Measurements from ENCODE around the gene LPO. TPM values are rescaled to one million over a fixed set of nuclear protein-coding genes. Genes with fewer than 3 reads are reported as not detected.

The LPO gene
- total RNA-seq, 1 experiment from 2014 or later: 0.54 TPM

DNA sequence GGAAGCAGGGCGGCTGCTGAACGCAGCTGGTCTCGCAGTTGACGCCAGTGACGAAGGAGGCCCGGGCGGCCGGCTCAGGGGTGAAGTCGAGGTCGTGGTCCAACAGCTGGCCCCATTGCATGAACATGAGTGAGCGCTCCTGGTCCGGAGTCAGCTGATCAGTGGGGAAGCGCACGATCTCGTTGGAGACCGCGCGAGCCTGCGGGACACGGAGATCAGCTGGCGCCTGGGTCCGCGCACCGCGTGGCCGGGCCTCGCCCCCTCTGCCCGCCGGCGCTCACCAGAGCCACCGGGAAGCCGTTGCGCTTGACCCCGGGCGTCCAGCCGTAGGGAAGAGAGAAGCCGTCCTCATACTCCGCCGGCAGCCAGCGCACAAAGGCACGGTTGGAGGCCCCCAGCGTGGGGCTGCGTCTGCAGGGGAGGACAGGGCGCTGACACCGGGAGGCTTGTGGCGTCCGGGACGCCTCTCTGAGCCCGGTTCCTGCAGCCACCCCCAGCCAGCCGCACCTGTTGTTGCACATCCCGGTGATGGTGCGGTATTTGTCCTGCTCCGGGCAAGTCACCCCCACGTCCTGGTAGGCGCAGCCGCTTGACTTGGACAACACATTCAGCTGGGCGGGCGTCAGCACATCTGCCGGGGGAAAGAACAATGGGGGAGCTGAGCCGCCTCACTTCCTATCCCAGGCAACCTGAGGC lies 40.8 kb downstream of the LPO start:
- no peaks in the 10 kb centered on the region for H3K27me3 ChIP-seq (replicated peaks; ENCODE audit: control insufficient read depth, insufficient read depth, low read length)
- H3K4me1 Mint-ChIP-seq (ENCODE audit: low read depth, unreplicated experiment): no peaks in the 10 kb centered on the region
- DNase-seq: no peak
- no TSS peak for BruUV-seq (replicated peaks)
- no peaks in the 10 kb centered on the region for H3K4me1 ChIP-seq
- H3K4me3 ChIP-seq (ENCODE audit: low read depth, low read length): no peak overlapping the region
- H3K9me3 Mint-ChIP-seq (ENCODE audit: unreplicated experiment): no peaks in the 10 kb centered on the region
- CTCF ChIA-PET: interaction anchor here (0.6 kb wide), 1 partner anchor 30 kb away, joined by 3 read pairs; no protein-coding TSS in a partner anchor
- H3K9me3 ChIP-seq: no peaks in the 10 kb centered on the region
- TF ChIP-seq, protein P1, sequence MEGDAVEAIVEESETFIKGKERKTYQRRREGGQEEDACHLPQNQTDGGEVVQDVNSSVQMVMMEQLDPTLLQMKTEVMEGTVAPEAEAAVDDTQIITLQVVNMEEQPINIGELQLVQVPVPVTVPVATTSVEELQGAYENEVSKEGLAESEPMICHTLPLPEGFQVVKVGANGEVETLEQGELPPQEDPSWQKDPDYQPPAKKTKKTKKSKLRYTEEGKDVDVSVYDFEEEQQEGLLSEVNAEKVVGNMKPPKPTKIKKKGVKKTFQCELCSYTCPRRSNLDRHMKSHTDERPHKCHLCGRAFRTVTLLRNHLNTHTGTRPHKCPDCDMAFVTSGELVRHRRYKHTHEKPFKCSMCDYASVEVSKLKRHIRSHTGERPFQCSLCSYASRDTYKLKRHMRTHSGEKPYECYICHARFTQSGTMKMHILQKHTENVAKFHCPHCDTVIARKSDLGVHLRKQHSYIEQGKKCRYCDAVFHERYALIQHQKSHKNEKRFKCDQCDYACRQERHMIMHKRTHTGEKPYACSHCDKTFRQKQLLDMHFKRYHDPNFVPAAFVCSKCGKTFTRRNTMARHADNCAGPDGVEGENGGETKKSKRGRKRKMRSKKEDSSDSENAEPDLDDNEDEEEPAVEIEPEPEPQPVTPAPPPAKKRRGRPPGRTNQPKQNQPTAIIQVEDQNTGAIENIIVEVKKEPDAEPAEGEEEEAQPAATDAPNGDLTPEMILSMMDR (IDR thresholded peaks at IDR 0.05; ENCODE audit: insufficient read depth in 1 of 2, low read depth in 1 of 2, low read length in 1 of 2, severe bottlenecking in 1 of 2, unreplicated experiment in 1 of 2): no peak
- POLR2A ChIA-PET: no interaction called here
- peaks cover 3% of the 10 kb centered on the region for H3K27me3 Mint-ChIP-seq (ENCODE audit: insufficient read depth, unreplicated experiment)
- H3K4me3 Mint-ChIP-seq (ENCODE audit: unreplicated experiment): no peak overlapping the region
- no peaks in the 10 kb centered on the region for H3K36me3 Mint-ChIP-seq (ENCODE audit: insufficient read depth, unreplicated experiment)
- H3K36me3 ChIP-seq (ENCODE audit: control insufficient read depth, insufficient read depth, low read length): no peaks in the 10 kb centered on the region
- no peak overlapping the region for H3K27ac Mint-ChIP-seq (ENCODE audit: unreplicated experiment)
- intact Hi-C loops (cut with micrococcal nuclease; ENCODE audit: unreplicated experiment): no loop called here

DNA sequence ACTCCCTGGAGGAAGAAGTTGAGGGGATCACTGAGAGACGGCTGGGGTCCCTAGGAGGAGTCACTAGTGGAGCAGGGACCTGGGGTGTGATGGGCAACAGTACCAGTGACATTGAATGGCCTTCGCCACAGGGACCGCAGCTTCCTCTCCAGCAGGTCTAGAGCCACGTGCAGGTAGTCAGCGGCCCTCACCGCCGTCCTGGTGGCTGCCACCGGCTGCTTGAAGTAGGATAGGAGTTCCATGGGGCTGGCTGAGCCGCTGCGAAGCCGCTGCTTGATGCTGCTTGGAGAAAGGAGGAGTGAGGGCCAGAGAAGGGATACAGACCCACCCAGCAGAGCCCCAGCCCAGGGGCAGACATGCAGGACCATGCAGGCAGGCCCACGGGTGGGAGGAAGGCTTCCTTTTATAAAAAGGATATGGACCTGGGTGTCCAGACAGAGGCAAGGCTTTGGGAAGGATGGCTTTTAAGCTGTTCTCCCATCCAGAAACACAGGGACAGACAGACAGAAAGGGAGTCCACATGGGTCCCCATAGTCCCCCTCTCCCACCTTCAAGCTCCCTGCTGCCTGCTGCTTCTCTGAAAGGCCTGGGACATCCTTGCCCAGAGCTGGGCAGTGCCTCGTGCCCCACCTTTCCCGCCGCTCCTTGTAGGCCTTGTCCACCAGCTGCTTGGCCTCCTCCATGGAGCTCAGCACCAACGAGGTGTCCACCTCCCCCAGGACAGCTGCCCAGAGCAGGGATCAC lies 41.5 kb downstream of the LPO start:
- no TSS peak for BruUV-seq (replicated peaks)
- H3K27me3 ChIP-seq (replicated peaks; ENCODE audit: control insufficient read depth, insufficient read depth, low read length): no peaks in the 10 kb centered on the region
- Mint-ChIP-seq H3K9me3 (ENCODE audit: unreplicated experiment) (no peaks in the 10 kb centered on the region), H3K4me3 (ENCODE audit: unreplicated experiment) (no peak overlapping the region), H3K4me1 (ENCODE audit: low read depth, unreplicated experiment) (peaks cover under 1% of the 10 kb centered on the region), H3K27ac (ENCODE audit: unreplicated experiment) (no peak overlapping the region), H3K27me3 (ENCODE audit: insufficient read depth, unreplicated experiment) (no peaks in the 10 kb centered on the region), H3K36me3 (ENCODE audit: insufficient read depth, unreplicated experiment) (no peaks in the 10 kb centered on the region)
- ChIA-PET POLR2A (no interaction called here), CTCF (no interaction called here)
- H3K9me3 ChIP-seq: no peaks in the 10 kb centered on the region
- no peak for DNase-seq
- no peaks in the 10 kb centered on the region for H3K36me3 ChIP-seq (ENCODE audit: control insufficient read depth, insufficient read depth, low read length)
- TF ChIP-seq, protein P1 (IDR thresholded peaks at IDR 0.05; ENCODE audit: insufficient read depth in 1 of 2, low read depth in 1 of 2, low read length in 1 of 2, severe bottlenecking in 1 of 2, unreplicated experiment in 1 of 2): no peak
- no peak overlapping the region for H3K4me3 ChIP-seq (ENCODE audit: low read depth, low read length)
- intact Hi-C loops (cut with micrococcal nuclease; ENCODE audit: unreplicated experiment): no loop called here
- no peaks in the 10 kb centered on the region for H3K4me1 ChIP-seq

DNA sequence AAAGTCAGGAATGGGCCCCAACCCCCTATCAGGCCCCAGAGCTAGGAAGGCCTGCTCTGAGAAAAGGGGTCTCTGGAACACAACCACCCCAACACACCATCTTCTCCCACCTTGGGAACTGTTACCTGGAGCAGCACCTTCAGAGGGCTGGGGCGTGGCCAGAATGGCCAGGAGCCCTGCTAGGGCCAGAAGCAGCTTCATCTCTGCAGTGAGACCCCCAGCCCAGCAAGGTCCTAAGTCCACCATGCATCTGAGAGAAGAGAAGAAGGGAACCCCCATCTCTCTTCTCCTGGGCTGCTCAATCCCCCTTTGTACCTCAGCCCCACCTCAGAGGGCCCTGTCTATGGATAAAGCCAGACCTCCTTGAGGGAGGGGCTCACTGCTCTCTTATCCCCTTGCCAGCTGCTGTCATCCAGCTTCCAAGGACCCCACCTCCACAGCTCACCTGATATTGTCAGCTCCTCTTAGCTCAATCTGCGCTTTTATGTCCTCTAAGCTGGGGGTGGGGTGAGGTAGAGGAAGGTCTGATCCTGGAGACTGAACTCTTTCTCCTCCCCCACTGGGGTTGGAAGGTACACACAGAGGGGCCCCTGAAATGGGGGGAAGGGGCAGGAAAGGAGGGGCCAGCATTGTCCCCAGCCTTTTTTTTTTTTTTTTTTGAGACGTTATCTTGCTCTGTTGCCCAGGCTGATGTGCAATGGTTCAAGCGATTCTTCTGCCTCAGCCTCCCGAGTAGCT lies 42.3 kb downstream of the LPO start, which contains the start of gene MPO:
TSS of gene MPO (minus strand) at position 456 of the 738 bp plus-strand sequence. CDS start at position 279, 177 bp downstream.
- no peak within 1 kb of the TSS for H3K27ac Mint-ChIP-seq (ENCODE audit: unreplicated experiment)
- POLR2A ChIA-PET: no interaction called here
- CTCF ChIA-PET: interaction anchor here (0.9 kb wide), 1 partner anchor 25 kb away, joined by 11 read pairs; no protein-coding TSS in a partner anchor

More for the DNA sequence above, 42.3 kb downstream of the LPO start, which contains the start of gene MPO:
- Mint-ChIP-seq H3K4me3 (ENCODE audit: unreplicated experiment) (no peak within 1 kb of the TSS), H3K36me3 (ENCODE audit: insufficient read depth, unreplicated experiment) (no peaks in the 10 kb centered on the region), H3K9me3 (ENCODE audit: unreplicated experiment) (no peaks in the 10 kb centered on the region), H3K27me3 (ENCODE audit: insufficient read depth, unreplicated experiment) (no peaks in the 10 kb centered on the region), H3K4me1 (ENCODE audit: low read depth, unreplicated experiment) (peaks cover 6% of the 10 kb centered on the region)
- Histone ChIP-seq H3K27me3 (replicated peaks; ENCODE audit: control insufficient read depth, insufficient read depth, low read length) (no peaks in the 10 kb centered on the region), H3K36me3 (ENCODE audit: control insufficient read depth, insufficient read depth, low read length) (no peaks in the 10 kb centered on the region), H3K4me1 (no peaks in the 10 kb centered on the region), H3K4me3 (ENCODE audit: low read depth, low read length) (no peak within 1 kb of the TSS), H3K9me3 (no peaks in the 10 kb centered on the region)
- no TSS peak for BruUV-seq (replicated peaks)
- TF ChIP-seq, protein P1 (IDR thresholded peaks at IDR 0.05; ENCODE audit: insufficient read depth in 1 of 2, low read depth in 1 of 2, low read length in 1 of 2, severe bottlenecking in 1 of 2, unreplicated experiment in 1 of 2): no peak
- intact Hi-C loops (cut with micrococcal nuclease; ENCODE audit: unreplicated experiment): no loop called here
- no peak for DNase-seq

Data from Caco-2 (cell line).